ENCODE data around the gene UTP3.
"Not testable (repeated sequence)": the region's sequence is repeated elsewhere in the genome, so short reads cannot be mapped to it uniquely, and the experiment has no call there.

The UTP3 gene

DNA sequence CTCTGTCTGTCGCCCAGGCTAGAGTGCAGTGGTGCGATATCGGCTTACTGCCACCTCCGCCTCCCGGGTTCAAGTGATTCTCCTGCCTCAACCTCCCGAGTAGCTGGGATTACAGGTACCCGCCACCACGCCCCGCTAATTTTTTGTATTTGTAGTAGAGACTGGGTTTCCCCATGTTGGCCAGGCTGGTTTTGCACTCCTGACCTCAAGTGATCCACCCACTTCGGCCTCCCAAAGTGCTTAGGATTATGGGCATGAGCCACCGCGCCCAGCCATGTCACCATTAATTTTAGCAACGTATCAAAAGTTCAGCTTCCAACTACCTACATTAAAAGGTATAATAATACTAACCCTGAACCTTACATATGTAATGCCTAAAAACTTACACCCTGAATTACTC, 940 bp upstream of the UTP3 start:
- DNase-seq (ENCODE audit: low read depth), result no peak

GRCh38 chr4:70688795-70689231, 481 bp downstream of the UTP3 start:
- peak; percentile 4 for DNase-seq (ENCODE audit: low read depth)

DNA sequence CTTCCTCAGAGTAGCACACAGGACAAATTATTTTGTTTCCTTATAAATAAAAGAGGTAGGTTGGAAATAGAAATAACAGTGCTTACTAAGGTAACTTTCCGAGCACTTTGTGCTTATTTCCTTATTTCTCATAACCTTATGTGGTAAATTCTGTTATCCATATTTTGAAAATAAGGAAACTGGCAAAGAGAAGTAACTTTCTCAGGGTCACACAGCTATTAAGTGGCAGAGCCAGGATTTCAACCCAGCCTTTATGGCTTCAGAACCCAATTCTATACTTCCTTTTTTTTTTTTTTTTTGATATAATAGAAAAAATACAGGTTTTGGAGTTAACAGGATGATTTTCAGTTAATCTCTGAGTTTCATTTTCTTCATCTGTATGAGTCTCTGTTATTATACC, 3.3 kb downstream of the UTP3 start:
- no peak for DNase-seq (ENCODE audit: low read depth)

DNA sequence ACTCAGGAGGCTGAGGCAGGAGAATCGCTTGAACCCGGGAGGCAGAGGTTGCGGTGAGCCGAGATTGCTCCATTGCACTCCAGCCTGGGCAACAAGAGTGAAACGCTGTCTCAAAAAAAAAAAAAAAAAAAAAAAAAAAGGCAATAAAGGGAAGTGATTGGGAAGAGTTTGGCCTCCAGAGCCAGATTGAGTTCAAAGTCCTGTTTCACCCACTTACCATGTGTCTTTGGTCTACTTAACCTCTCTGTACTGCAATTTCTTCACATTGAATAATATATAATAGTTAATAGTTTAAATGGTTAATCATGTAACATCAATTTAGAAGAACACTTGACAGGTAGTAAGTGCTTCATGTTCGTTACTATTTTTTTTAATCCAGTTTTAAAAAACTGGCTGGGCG, 6.3 kb downstream of the UTP3 start:
- not testable (repeated sequence) for DNase-seq (ENCODE audit: low read depth)

DNA sequence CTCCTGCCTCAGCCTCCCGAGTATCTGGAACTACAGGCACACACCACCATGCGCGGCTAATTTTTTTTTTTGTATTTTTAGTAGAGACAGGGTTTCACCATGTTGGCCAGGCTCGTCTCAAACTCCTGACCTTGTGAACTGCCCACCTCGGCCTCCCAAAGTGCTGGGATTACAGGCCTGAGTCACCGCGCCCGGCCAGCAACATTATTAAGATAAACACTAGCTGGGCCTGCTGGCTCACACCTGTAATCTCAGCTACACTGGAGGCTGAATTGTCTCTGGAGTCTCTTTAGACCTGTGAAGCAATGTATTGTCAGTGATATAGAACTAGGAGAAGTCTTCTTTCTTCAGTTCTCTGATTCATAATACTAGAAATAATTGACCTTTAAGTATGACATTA, 10.1 kb downstream of the UTP3 start:
- not testable (repeated sequence) for DNase-seq (ENCODE audit: low read depth)

GRCh38 chr4:70700712-70701111, 12.4 kb downstream of the UTP3 start:
- no peak for DNase-seq (ENCODE audit: low read depth)

- no peak for DNase-seq (ENCODE audit: low read depth)
Observed at GRCh38 chr4:70701271-70701670, 12.9 kb downstream of the UTP3 start.

DNA sequence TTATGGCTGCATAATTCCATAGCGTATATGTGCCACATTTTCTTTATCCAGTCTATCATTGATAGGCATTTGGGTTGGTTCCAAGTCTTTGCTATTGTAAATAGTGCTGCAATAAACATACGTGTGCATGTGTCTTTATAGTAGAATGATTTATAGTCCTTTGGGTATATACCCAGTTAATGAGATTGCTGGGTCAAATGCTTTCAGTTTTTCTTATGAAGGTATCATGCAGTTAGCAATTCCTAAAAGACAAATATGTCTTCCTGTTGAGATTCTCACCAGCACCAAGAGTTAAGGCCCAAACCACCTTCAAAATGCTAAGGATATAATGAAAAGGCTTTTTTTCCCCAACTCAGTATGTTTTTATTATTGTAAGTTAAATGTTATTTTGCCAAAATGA, 14.3 kb downstream of the UTP3 start:
- not testable (repeated sequence) for DNase-seq (ENCODE audit: low read depth)

DNA sequence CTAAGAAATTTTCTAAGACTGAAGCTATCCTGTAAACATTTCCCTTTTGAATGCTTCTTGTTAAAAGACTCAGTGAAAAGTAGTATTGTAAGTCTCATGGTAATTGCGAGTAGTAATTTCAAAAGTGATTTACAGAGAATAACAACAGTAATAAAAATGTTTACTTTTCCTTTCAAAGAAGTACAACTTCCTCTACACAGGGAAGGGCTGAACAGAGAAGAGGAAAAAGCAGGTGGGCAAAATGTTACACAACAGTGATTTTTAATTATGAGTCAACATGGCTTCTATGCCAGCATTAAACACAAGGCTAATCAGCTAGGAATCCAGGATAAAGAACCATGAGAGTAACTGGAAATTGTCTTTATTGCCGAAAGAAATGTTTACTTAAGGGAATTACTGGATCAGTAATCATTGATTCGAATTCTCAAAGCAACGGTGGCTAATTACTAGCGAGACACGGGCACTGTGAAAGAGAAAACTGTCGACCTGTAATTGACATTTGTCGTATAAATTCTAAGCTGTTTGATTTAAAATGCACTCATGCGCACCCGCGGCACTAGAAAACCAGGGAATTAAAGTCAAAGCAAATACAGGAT, 15.4 kb downstream of the UTP3 start:
- DNase-seq (ENCODE audit: low read depth), result no peak

DNA sequence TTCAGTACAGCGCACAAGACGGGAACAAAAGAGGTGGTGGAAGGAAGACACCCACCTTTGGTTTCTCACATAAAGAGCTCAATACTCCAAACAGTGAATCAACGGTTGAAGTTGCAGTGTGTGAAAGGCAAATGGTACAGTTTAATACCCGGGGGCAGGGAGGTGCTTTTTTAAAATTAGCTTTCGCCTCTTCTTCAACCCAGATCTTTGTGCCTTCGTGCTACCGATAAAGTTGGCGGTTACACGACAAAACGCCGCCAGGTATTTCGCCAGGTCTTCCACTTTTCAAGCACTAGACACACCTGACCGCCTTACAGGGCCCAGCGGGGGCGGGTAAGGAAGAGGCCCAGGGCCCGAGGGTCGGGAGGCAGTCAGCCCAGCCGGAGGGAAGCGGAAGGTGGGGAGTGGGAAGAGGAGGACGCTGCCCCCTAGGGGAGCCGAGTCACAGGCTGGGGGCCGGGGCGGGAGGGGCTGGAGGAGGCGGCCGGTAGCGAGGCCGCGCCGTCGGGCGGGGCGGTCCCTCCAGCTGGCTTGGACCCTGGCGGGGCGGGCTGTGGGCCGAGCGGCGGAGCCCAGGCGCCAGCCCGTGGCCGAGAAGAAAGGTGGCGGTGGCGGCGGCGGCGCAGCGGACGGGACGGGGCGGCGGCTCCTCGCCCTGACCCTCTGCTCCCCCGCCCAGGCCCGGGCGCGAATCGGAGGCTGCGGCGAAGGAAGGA, 16.0 kb downstream of the UTP3 start:
- DNase-seq (ENCODE audit: low read depth), result peak; percentile 39

GRCh38 chr4:70704931-70705182, 16.5 kb downstream of the UTP3 start:
- no peak for DNase-seq (ENCODE audit: low read depth)

DNA sequence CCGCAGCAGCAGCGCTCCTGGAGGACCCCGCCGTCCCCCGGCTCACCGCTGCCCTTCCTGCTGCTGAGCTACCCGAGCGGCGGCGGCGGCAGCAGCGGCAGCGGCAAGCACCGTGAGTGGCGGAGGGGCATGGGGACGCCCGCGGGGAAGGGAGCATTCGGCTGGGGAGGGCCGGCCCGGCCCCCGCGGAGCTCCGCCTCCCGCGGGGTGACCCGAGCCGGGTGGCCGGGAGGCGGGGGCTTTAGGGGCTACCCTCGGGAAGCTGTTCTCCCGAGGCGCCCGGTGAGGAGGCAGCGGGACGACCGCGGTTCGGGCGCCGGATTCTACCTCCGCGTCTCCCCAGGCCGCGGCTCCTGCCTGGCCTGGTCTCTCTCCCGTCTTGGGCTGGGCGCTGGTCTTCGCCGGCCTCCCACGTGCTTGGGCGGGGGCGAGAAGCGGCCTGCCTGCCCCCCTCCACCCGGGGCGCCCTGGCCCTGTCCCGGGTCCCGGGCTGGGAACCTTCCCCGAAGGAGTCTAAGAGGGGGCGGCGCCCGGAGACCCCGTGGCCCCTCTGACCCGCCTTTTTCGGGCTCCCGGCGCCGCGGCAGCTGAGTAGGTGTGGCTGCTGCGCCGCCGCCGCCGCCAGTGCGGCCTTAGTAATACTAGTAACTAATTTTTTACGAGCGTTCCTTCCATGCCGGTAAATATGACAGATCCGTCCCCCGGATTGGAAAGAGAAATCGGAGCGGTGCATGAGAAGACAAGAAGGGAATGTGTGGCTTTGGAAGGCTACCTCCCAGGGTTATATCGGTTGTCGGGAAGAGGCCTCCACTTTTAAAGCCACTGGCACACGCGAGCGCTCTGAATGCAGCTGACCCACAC, 17.1 kb downstream of the UTP3 start:
- DNase-seq (ENCODE audit: low read depth), result peak; percentile 57

- no peak for DNase-seq (ENCODE audit: low read depth)
Observed at GRCh38 chr4:70706044-70706461, 17.7 kb downstream of the UTP3 start.

GRCh38 chr4:70706516-70706915, 18.2 kb downstream of the UTP3 start:
- no peak for DNase-seq (ENCODE audit: low read depth)

DNA sequence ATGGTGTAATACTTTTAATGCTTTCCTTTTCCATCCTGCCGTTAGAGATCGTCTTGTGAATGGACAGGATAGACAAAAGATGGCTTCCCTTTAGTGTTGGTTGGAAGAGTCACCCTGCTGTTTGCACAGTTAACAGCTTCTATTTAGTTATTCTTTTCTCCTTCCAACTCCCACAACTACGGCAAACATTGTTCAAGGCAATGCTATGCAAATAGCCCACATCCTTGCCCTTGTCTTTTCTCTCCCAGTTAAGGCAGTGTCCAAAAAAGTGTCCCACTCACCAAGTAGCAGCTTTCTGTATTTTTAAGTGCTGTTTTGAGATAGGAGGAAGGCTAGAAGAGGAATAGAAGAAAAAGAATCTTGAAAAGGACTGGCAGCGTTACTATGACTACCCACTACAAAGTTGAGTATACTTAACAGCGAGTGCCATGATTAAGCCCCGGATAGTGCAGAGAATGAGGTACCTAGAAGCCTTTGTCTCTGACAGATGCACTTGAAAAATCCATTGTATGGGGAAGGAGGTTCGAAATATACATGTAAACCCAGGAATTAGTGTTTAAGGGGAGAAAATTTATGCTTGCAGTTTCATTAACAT, 21.4 kb downstream of the UTP3 start:
- no peak for DNase-seq (ENCODE audit: low read depth)

DNA sequence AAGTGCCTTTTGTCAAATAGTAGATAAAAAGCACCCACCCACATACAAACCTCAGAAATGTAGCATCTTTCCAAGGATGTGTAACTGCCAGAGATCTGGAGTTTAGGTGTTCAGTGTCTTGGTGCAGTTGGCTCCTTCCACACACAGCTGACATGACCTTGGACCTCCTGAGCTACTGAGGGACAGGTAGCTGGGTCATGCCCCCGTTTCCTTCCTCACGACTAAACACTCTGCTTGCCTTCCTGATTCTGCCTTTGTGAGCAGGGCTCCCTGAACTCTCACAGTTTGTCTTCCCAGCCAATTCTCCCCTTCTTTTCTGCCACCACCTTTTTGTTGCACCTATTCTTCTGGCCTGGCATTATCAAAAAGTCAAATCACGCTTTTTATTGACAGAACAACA, 23.3 kb downstream of the UTP3 start:
- DNase-seq (ENCODE audit: low read depth), result no peak

DNA sequence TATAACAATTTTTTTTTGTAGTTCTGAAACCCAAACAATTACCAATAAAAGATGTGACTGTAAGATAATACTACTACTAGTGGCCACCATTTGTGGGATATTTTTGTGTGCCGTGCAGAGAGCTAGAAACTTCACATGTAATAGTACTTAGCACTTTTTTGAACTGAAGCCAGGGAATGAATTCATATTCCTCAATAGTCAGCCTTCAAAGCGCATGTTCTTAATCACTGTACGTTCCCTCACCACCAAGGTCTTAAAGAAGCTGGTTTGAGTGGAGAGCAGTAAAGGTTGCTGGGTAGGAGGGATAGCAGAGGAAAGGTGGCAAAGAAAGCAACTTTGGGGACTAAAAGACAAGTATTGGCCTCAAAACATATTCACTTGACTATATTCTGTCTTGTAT, 23.8 kb downstream of the UTP3 start:
- DNase-seq (ENCODE audit: low read depth), result no peak

DNA sequence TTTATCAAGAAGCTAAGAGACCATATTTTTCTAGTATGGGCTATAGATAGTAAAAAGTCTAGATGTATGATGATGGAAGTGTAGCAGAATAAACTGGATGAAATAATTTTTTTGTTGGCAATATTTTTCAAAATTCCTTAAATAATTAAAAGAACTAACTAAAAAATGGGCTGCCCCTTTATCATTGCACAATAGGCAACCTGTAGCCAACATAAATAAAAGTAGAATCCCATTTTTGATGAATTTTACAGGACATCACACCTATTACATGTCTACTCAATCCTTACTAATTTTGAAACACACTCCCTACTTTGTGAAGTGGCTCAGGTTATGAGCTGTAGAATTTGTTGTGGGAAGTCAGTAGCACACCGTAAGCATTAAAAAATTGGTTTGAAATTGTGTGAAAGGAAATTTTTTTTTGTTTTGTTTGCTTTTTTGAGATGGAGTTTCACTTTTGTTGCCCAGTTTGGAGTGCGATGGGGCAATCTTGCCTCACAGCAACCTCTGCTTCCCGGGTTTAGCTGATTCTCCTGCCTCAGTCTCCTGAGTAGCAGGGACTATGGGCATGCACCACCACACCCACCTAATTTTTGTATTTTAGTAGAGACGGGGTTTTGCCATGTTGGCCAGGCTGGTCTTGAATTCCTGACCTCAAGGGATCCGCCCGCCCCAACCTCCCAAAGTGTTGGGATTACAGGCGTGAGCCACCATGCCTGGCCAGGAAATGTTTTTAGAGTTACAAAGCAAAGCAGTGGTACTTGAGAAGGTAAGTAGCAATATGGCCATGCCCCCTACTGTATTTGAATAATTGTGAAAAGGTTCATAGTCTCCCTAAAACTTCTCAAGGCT, 24.5 kb downstream of the UTP3 start:
- DNase-seq (ENCODE audit: low read depth), result no peak

GRCh38 chr4:70713453-70714078, 25.2 kb downstream of the UTP3 start:
- no peak for DNase-seq (ENCODE audit: low read depth)

DNA sequence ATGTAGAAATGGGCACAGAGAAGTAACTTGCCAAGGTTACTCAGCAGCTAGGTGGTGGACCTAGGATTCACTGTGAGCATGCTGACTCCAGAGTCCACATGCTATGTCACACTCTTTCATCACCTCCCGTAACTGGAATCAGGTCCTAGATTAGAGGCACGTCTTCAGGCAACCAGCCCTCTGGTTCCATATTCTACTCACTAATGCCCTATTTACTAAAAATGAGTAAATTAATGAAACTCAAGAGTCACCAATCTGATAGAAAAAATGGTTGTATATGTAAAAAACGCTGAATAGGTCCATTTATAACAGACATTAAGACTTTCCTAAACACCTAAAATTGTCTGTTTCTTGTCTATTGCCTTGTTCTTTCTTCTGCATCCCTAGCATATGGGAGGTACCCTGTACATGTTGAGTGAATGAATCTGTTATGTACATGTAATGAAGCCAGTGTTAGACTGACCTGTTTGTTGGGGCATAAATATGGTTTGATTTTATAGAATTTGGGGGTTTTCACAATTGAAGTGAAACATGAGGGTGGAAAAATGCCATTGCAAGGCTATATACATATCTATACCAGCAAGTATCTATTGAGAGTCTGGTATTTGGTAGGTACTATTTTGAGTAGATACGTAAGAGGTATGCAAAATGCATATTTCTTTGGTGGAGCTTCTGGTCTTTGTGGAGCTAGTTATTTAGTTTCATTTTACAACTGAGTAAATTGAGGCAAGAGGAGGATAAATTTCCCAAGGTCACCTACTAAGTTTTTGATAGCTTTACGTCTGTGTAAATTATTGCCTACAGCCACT, 26.0 kb downstream of the UTP3 start:
- DNase-seq (ENCODE audit: low read depth), result no peak

GRCh38 chr4:70715097-70715496, 26.8 kb downstream of the UTP3 start:
- no peak for DNase-seq (ENCODE audit: low read depth)

All from activated gamma-delta T cell treated with anti-CD3 and anti-CD28 coated beads, Interleukin-2, amount 50 U/mL, for 16 hours (primary cell).